A673 (cell line): ENCODE measurements around the gene KRT81. TPM values are rescaled to one million over a fixed set of nuclear protein-coding genes. Genes with fewer than 3 reads are reported as not detected.

Experiments used
- BruUV-seq: library from RNA; stranded (reverse); fragments of 400-500 nt; replicated peaks from 2 replicates; lab custom pipeline; 2021; lab: Mats Ljungman, UMichigan
- CTCF ChIA-PET: fragments of 300-600 bp; sonication (Branson Sonifier 250); formaldehyde crosslinking; loops from one replicate; lab custom pipeline; 2022; ENCODE audit warnings: antibody characterized with exemption; lab: Charles Lee
- POLR2A ChIA-PET: fragments of 300-600 bp; sonication (Branson Sonifier 250); formaldehyde crosslinking; loops from one replicate; lab custom pipeline; 2022; ENCODE audit warnings: antibody characterized with exemption; ENCODE audit not compliant: low non-redundant PET; lab: Charles Lee
- DNase-seq: peaks from one replicate; pipeline ENCODE4 v3.0.0-alpha.2; 2015; ENCODE audit warnings: low spot score
- H3K27ac ChIP-seq: fragments of 200-600 bp; sonication (generic); 2 replicates; pipeline ENCODE4 v1.5.1; 2016; ENCODE audit warnings: mixed run types, low read depth, mild to moderate bottlenecking, mixed read lengths, antibody characterized with exemption, low read length; ENCODE audit not compliant: poor library complexity, severe bottlenecking
- H3K27me3 ChIP-seq: fragments of 200-600 bp; sonication (generic); replicated peaks from 2 replicates; pipeline ENCODE4 v1.6.1; 2017; ENCODE audit warnings: mixed run types, low read depth, mild to moderate bottlenecking, mixed read lengths, antibody characterized with exemption, low read length; ENCODE audit not compliant: insufficient read depth, poor library complexity
- H3K36me3 ChIP-seq: fragments of 200-600 bp; sonication (generic); 2 replicates; pipeline ENCODE4 v1.6.1; 2016; ENCODE audit warnings: mixed run types, mild to moderate bottlenecking, mixed read lengths, antibody characterized with exemption, low read length; ENCODE audit not compliant: insufficient read depth, poor library complexity, severe bottlenecking
- H3K4me1 ChIP-seq: fragments of 200-600 bp; sonication (generic); 2 replicates; pipeline ENCODE4 v1.6.1; 2017; ENCODE audit warnings: mixed run types, mild to moderate bottlenecking, mixed read lengths, antibody characterized with exemption, low read length; ENCODE audit not compliant: insufficient read depth, poor library complexity, severe bottlenecking
- H3K4me3 ChIP-seq: fragments of 200-600 bp; sonication (generic); 2 replicates; pipeline ENCODE4 v1.5.1; 2016; ENCODE audit warnings: low read depth, mixed run types, mild to moderate bottlenecking, mixed read lengths, low read length; ENCODE audit not compliant: poor library complexity, severe bottlenecking
- H3K9me3 ChIP-seq: fragments of 200-600 bp; sonication (generic); 2 replicates; pipeline ENCODE4 v1.6.1; 2016; ENCODE audit warnings: mixed run types, low read depth, mild to moderate bottlenecking, mixed read lengths, antibody characterized with exemption, low read length; ENCODE audit not compliant: poor library complexity, severe bottlenecking
- CTCF ChIP-seq: fragments of 300-800, 200-600 bp; sonication (generic); conservative IDR thresholded peaks from 2 replicates; pipeline ENCODE4 v1.5.1; 2017; ENCODE audit warnings: low read depth, mild to moderate bottlenecking, antibody characterized with exemption, low read length, moderate library complexity, mixed read lengths
- EZH2 ChIP-seq: fragments of 200-600 bp; sonication (generic); IDR thresholded peaks from 2 replicates; pipeline ENCODE4 v1.6.1; 2017; ENCODE audit warnings: borderline replicate concordance, low read depth, mild to moderate bottlenecking, mixed read lengths, antibody characterized with exemption, low read length; ENCODE audit not compliant: poor library complexity, severe bottlenecking
- intact Hi-C: fragments of 100-400 bp; cut with micrococcal nuclease; formaldehyde crosslinking; loops from one replicate; pipeline ENCODE4 v1.10.0; 2022; ENCODE audit not compliant: unreplicated experiment
- total RNA-seq: library from RNA; stranded (reverse); gene quantifications from 2 replicates; pipeline ENCODE4 v1.2.3, GENCODE V29; 2021

Gene KRT81
- total RNA-seq, 1 experiment from 2014 or later, result 0.30 TPM

- TF ChIP-seq EZH2 (no peak), CTCF (no peak)
- no TSS peak for BruUV-seq
- Histone ChIP-seq H3K4me1 (no peaks in the 10 kb centered on the region), H3K36me3 (no peaks in the 10 kb centered on the region), H3K27me3 (peaks cover 4% of the 10 kb centered on the region), H3K9me3 (no peaks in the 10 kb centered on the region), H3K27ac (no peak overlapping the region), H3K4me3 (no peak overlapping the region)
- ChIA-PET CTCF (no interaction called here), POLR2A (no interaction called here)
- intact Hi-C loops, result no loop called here
- DNase-seq, result no peak
Observed at GRCh38 chr12:52300796-52301691, 9.7 kb upstream of the KRT81 start.

- Histone ChIP-seq H3K27ac (no peak overlapping the region), H3K27me3 (peaks cover 4% of the 10 kb centered on the region), H3K36me3 (no peaks in the 10 kb centered on the region), H3K9me3 (no peaks in the 10 kb centered on the region), H3K4me3 (no peak overlapping the region), H3K4me1 (no peaks in the 10 kb centered on the region)
- ChIA-PET CTCF (no interaction called here), POLR2A (no interaction called here)
- intact Hi-C loops, result no loop called here
- no peak for DNase-seq
- BruUV-seq, result no TSS peak
- TF ChIP-seq CTCF (no peak), EZH2 (no peak)
Observed at GRCh38 chr12:52298677-52299190, 7.4 kb upstream of the KRT81 start.

GRCh38 chr12:52296572-52297215, 5.4 kb upstream of the KRT81 start:
- Histone ChIP-seq H3K9me3 (no peaks in the 10 kb centered on the region), H3K36me3 (no peaks in the 10 kb centered on the region), H3K4me1 (no peaks in the 10 kb centered on the region), H3K4me3 (no peak overlapping the region), H3K27me3 (peaks cover 11% of the 10 kb centered on the region), H3K27ac (no peak overlapping the region)
- no TSS peak for BruUV-seq
- ChIA-PET POLR2A (no interaction called here), CTCF (no interaction called here)
- TF ChIP-seq EZH2 (no peak), CTCF (no peak)
- intact Hi-C loops, result no loop called here
- no peak for DNase-seq
